Fibroblast of the aortic adventitia (primary cell): ENCODE measurements around the gene MCC. TPM values are rescaled to one million over a fixed set of nuclear protein-coding genes. Genes with fewer than 3 reads are reported as not detected.

Experiments used
- DNase-seq: peaks from one replicate; pipeline ENCODE4 v3.0.0-alpha.2; 2010; ENCODE audit warnings: low read depth
- H3K4me3 ChIP-seq: 2 replicates; pipeline ENCODE4 v1.5.1; 2011; ENCODE audit warnings: low read depth, mild to moderate bottlenecking, control low read depth, low read length, moderate library complexity
- CTCF ChIP-seq: IDR thresholded peaks from 2 replicates; pipeline ENCODE4 v1.5.1; 2011; ENCODE audit warnings: mild to moderate bottlenecking, low read length, control low read depth, inconsistent platforms; ENCODE audit not compliant: insufficient read depth
- total RNA-seq: library from RNA; depleted of rRNA; stranded (reverse); fragments of >200 nt; gene quantifications from 2 replicates; pipeline ENCODE4 v1.2.3, GENCODE V29; 2012; ENCODE audit warnings: low replicate concordance

Gene MCC
- total RNA-seq, 1 donor: 62.4 TPM

- H3K4me3 ChIP-seq: no peak overlapping the region
- DNase-seq: peak; percentile 87
- TF ChIP-seq CTCF: no peak
Measured at GRCh38 chr5:113034182-113034773, 454.0 kb downstream of the MCC start.

- no peak for TF ChIP-seq CTCF
- DNase-seq: no peak
- no peak overlapping the region for H3K4me3 ChIP-seq
Measured at GRCh38 chr5:113031557-113031956, 456.7 kb downstream of the MCC start.

- no peak for TF ChIP-seq CTCF
- DNase-seq: no peak
Measured at GRCh38 chr5:113031104-113031503, 457.1 kb downstream of the MCC start.

GRCh38 chr5:113029614-113030013, 458.6 kb downstream of the MCC start:
- H3K4me3 ChIP-seq: no peak overlapping the region
- peak; percentile 69 for DNase-seq
- no peak for TF ChIP-seq CTCF

More at GRCh38 chr5:113031104-113031503, 457.1 kb downstream of the MCC start:
- no peak overlapping the region for H3K4me3 ChIP-seq

GRCh38 chr5:113027431-113027830, 460.8 kb downstream of the MCC start:
- H3K4me3 ChIP-seq: no peak overlapping the region
- TF ChIP-seq CTCF: no peak
- DNase-seq: no peak

- TF ChIP-seq CTCF: no peak
- H3K4me3 ChIP-seq: no peak overlapping the region
- DNase-seq: no peak
Measured at GRCh38 chr5:113027015-113027414, 461.2 kb downstream of the MCC start.

- DNase-seq: no peak
- H3K4me3 ChIP-seq: no peak overlapping the region
- no peak for TF ChIP-seq CTCF
Measured at GRCh38 chr5:113026211-113026610, 462.0 kb downstream of the MCC start.
